B cell (primary cell): Measurements from ENCODE around the gene MAPKAPK3. TPM values are rescaled to one million over a fixed set of nuclear protein-coding genes. Genes with fewer than 3 reads are reported as not detected.
"Not testable (repeated sequence)": the region's sequence is repeated elsewhere in the genome, so short reads cannot be mapped to it uniquely, and the experiment has no call there.

Experiments
- ATAC-seq: fragments of 200-7000 bp; cut with Tn5 transposase; one replicate; pipeline ENCODE4 v1.10.0; 2021; ENCODE audit warnings: low read depth, mild to moderate bottlenecking, moderate number of reproducible peaks, moderate library complexity
- CTCF ChIA-PET: fragments of 350-600 bp; sonication (Branson Sonifier 250); formaldehyde crosslinking; loops from one replicate; lab custom pipeline; 2021; ENCODE audit warnings: antibody characterized with exemption, inconsistent platforms; lab: Charles Lee
- POLR2A ChIA-PET: fragments of 350-600 bp; sonication (Branson Sonifier 250); formaldehyde crosslinking; loops from one replicate; lab custom pipeline; 2021; ENCODE audit warnings: antibody characterized with exemption; lab: Charles Lee
- DNase-seq: peaks from one replicate; pipeline ENCODE4 v3.0.0; 2013
- H2AFZ ChIP-seq: 2 replicates; pipeline ENCODE4 v1.6.1; 2012; ENCODE audit warnings: mild to moderate bottlenecking, low read depth, low read length; ENCODE audit not compliant: insufficient read depth, poor library complexity, severe bottlenecking
- H3K27ac ChIP-seq, 2 donors: 1 replicate in 1 of 2; 2 replicates in 1 of 2; pipeline ENCODE4 v1.5.1; 2012 to 2013; ENCODE audit warnings: low read length in 2 of 2, mild to moderate bottlenecking in 2 of 2, moderate library complexity in 1 of 2
- H3K27me3 ChIP-seq, 4 experiments: fragments of 200-600 bp in 1 of 4; sonication (generic) in 1 of 4; replicated peaks in 1 of 4; 1 replicate in 2 of 4; 2 replicates in 2 of 4; pipeline versions ENCODE4 v1.6.1 to v1.7.0; 2013 to 2016; ENCODE audit warnings: low read length in 3 of 4, mild to moderate bottlenecking in 2 of 4, mixed read lengths in 1 of 4, moderate library complexity in 1 of 4; ENCODE audit not compliant: insufficient read depth in 4 of 4, control insufficient read depth in 3 of 4; ENCODE audit errors: control extremely low read depth in 1 of 4
- H3K36me3 ChIP-seq, 2 experiments: replicated peaks in 1 of 2; 1 replicate in 1 of 2; 2 replicates in 1 of 2; pipeline versions ENCODE4 v1.6.1 to v1.7.1; 2013; ENCODE audit warnings: low read length in 1 of 2; ENCODE audit not compliant: insufficient read depth in 2 of 2, control insufficient read depth in 1 of 2; ENCODE audit errors: control extremely low read depth in 1 of 2, extremely low read depth in 1 of 2
- H3K4me1 ChIP-seq, 2 donors: fragments of 200-600 bp in 1 of 2; sonication (generic) in 1 of 2; 1 replicate in 1 of 2; 2 replicates in 1 of 2; pipeline versions ENCODE4 v1.5.1 to v1.6.1; 2013 to 2017; ENCODE audit warnings: low read length in 2 of 2; ENCODE audit not compliant: control insufficient read depth in 2 of 2, insufficient read depth in 2 of 2
- H3K4me2 ChIP-seq: replicated peaks from 2 replicates; pipeline ENCODE3; 2012; ENCODE audit warnings: mild to moderate bottlenecking, low read depth, low read length; ENCODE audit not compliant: poor library complexity, severe bottlenecking
- H3K4me3 ChIP-seq, 5 experiments: fragments of 200-600 bp in 1 of 5; sonication (generic) in 1 of 5; 1 replicate in 3 of 5; 2 replicates in 2 of 5; pipeline versions ENCODE4 v1.5.1 to v1.7.0; 2011 to 2016; ENCODE audit warnings: low read length in 4 of 5, mild to moderate bottlenecking in 4 of 5, low read depth in 2 of 5, control low read depth in 1 of 5, moderate library complexity in 1 of 5; ENCODE audit not compliant: insufficient read depth in 1 of 5; ENCODE audit errors: control extremely low read depth in 1 of 5, extremely low read depth in 1 of 5
- H3K79me2 ChIP-seq: fragments of 200-600 bp; sonication (generic); one replicate; pipeline ENCODE4 v1.6.0; 2016; ENCODE audit warnings: low read length; ENCODE audit not compliant: control insufficient read depth, insufficient read depth
- H3K9ac ChIP-seq: fragments of 200-600 bp; sonication (generic); 2 replicates; pipeline ENCODE4 v1.6.1; 2017; ENCODE audit warnings: mild to moderate bottlenecking, low read length, moderate library complexity
- H3K9me3 ChIP-seq, 3 donors: one replicate each; pipeline versions ENCODE4 v1.6.1 to v1.7.1; 2013; ENCODE audit warnings: low read length in 2 of 3; ENCODE audit not compliant: control insufficient read depth in 2 of 3, insufficient read depth in 1 of 3; ENCODE audit errors: control extremely low read depth in 1 of 3
- H4K20me1 ChIP-seq: 2 replicates; pipeline ENCODE4 v1.6.0; 2012; ENCODE audit warnings: mild to moderate bottlenecking, low read length; ENCODE audit not compliant: insufficient read depth, control insufficient read depth, poor library complexity, severe bottlenecking
- H3K27ac Mint-ChIP-seq: one replicate; pipeline ENCODE4 v1.8.0; 2021; ENCODE audit warnings: mixed read lengths
- H3K27me3 Mint-ChIP-seq: one replicate; pipeline ENCODE4 v1.8.0; 2021; ENCODE audit warnings: mixed read lengths
- H3K4me1 Mint-ChIP-seq: one replicate; pipeline ENCODE4 v1.8.0; 2021; ENCODE audit warnings: mixed read lengths
- H3K4me3 Mint-ChIP-seq: one replicate; pipeline ENCODE4 v1.8.0; 2021; ENCODE audit warnings: mixed read lengths
- H3K9me3 Mint-ChIP-seq: one replicate; pipeline ENCODE4 v1.8.0; 2022; ENCODE audit warnings: mixed read lengths; ENCODE audit not compliant: insufficient read depth
- EZH2 ChIP-seq: IDR thresholded peaks from 2 replicates; pipeline ENCODE4 v1.6.1; 2012; ENCODE audit warnings: borderline replicate concordance, low read depth, mild to moderate bottlenecking, moderate library complexity, low read length; ENCODE audit not compliant: insufficient read depth, poor library complexity, severe bottlenecking
- whole genome bisulfite sequencing: methylation state at CpG from one replicate; pipeline ENCODE4 v1.1.5; 2013; ENCODE audit warnings: missing lambda C conversion rate; ENCODE audit not compliant: insufficient coverage; 5-methylcytosine and 5-hydroxymethylcytosine counted together
- intact Hi-C: fragments of 100-400 bp; cut with micrococcal nuclease; formaldehyde crosslinking; loops from one replicate; pipeline ENCODE4 v1.10.0; 2022
- polyA plus RNA-seq: library from polyadenylated mRNA; depleted of rRNA; stranded (reverse); fragments of >200 nt; gene quantifications from 2 replicates; pipeline ENCODE4 v1.2.3, GENCODE V29; 2012
- total RNA-seq, 2 donors: library from RNA; stranded (reverse); fragments of 120-200 nt in 1 of 2; gene quantifications; 1 replicate in 1 of 2; 2 replicates in 1 of 2; pipeline versions ENCODE4 v1.2.3 to v1.2.4, GENCODE V29; 2013 to 2022
- TF ChIP-seq, protein P1 (sequence below): fragments of 200-600 bp; IDR thresholded peaks from one replicate; pipeline ENCODE4 v1.8.0; 2022; ENCODE audit warnings: antibody characterized with exemption, mild to moderate bottlenecking

The MAPKAPK3 gene
- total and polyA plus RNA-seq, 2 donors (not counting 1 experiment from before 2014, with no cell fraction given): 17.8 to 18.8 TPM

DNA sequence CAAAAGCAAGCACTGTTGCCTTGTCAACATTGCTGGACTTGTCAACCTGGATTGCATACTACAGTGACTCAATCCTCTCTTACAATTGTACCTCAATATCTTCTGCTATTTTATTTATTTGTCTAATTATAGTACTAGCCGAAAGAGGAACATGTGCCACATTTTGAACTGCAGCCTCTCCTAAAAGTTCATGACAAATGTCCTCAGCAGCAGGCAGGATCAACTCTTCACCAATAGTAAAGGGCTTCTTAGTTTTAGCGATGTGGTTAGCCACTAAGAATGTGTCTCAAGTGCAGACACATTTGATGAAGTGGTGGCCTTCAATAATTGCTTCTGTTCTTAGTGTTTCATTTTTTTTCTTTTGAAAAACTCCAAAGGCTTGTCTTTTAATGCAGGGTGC, 71.0 kb downstream of the MAPKAPK3 start:
- Histone ChIP-seq H3K9me3 (no peaks in the 10 kb centered on the region), H4K20me1 (no peaks in the 10 kb centered on the region), H2AFZ (no peak overlapping the region), H3K79me2 (no peaks in the 10 kb centered on the region), H3K4me2 (no peak overlapping the region), H3K36me3 (no peaks in the 10 kb centered on the region), H3K27ac (no peak overlapping the region), H3K4me3 (no peak overlapping the region), H3K4me1 (no peaks in the 10 kb centered on the region), H3K27me3 (no peaks in the 10 kb centered on the region), H3K9ac (no peak overlapping the region)
- WGBS: 80% methylated on average over 1 of the region's 2 CpGs
- intact Hi-C loops: no loop called here
- Mint-ChIP-seq H3K27me3 (peaks cover 45% of the 10 kb centered on the region), H3K4me1 (no peaks in the 10 kb centered on the region), H3K9me3 (no peaks in the 10 kb centered on the region), H3K27ac (no peak overlapping the region), H3K4me3 (no peak overlapping the region)
- ChIA-PET CTCF (no interaction called here), POLR2A (no interaction called here)
- no peak for TF ChIP-seq EZH2
- TF ChIP-seq, protein P1, sequence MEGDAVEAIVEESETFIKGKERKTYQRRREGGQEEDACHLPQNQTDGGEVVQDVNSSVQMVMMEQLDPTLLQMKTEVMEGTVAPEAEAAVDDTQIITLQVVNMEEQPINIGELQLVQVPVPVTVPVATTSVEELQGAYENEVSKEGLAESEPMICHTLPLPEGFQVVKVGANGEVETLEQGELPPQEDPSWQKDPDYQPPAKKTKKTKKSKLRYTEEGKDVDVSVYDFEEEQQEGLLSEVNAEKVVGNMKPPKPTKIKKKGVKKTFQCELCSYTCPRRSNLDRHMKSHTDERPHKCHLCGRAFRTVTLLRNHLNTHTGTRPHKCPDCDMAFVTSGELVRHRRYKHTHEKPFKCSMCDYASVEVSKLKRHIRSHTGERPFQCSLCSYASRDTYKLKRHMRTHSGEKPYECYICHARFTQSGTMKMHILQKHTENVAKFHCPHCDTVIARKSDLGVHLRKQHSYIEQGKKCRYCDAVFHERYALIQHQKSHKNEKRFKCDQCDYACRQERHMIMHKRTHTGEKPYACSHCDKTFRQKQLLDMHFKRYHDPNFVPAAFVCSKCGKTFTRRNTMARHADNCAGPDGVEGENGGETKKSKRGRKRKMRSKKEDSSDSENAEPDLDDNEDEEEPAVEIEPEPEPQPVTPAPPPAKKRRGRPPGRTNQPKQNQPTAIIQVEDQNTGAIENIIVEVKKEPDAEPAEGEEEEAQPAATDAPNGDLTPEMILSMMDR: no peak
- DNase-seq: no peak
- ATAC-seq: no peak

DNA sequence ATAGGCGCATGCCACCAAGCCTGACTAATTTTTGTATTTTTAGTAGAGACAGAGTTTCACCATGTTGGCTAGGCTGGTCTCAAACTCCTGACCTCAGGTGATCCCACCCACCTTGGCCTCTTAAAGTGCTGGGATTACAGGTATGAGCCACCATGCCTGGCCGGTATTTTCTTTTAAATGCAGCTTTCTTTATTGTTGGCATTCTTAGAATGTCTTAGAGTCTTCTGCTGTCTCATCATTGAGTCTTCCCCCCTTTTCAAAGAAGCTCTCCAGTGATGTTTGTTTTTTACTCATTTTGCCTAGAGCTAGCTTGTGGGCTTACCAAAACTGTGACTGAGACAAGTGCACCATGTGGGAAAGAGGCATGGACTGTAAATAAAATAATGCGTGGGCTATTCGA, 71.7 kb downstream of the MAPKAPK3 start:
- H3K9me3 Mint-ChIP-seq, intact Hi-C loops, H3K36me3 ChIP-seq, CTCF ChIA-PET, H2AFZ ChIP-seq, H3K4me3 ChIP-seq, H3K4me1 ChIP-seq, H3K9me3 ChIP-seq, H3K27ac ChIP-seq, H3K4me3 Mint-ChIP-seq, ATAC-seq, H3K4me1 Mint-ChIP-seq, H3K4me2 ChIP-seq, H3K27me3 ChIP-seq, POLR2A ChIA-PET, H3K9ac ChIP-seq, H4K20me1 ChIP-seq, H3K27ac Mint-ChIP-seq, H3K79me2 ChIP-seq, DNase-seq: not testable (repeated sequence)
- peaks cover 44% of the 10 kb centered on the region for H3K27me3 Mint-ChIP-seq
- 88% methylated on average over 2 of the region's 4 CpGs for WGBS
